GM23338 (cell line): ENCODE results near the gene C12orf43. TPM values are rescaled to one million over a fixed set of nuclear protein-coding genes. Genes with fewer than 3 reads are reported as not detected.

Experiments
- ATAC-seq: fragments of 200-7000 bp; cut with Tn5 transposase; 3 replicates; pipeline ENCODE4 v1.9.1; 2020
- DNase-seq: peaks from one replicate; pipeline ENCODE4 v3.0.0-alpha.2; 2015; ENCODE audit warnings: low spot score
- H2AFZ ChIP-seq: fragments of 200-600 bp; sonication (generic); 2 replicates; pipeline ENCODE4 v1.8.0; 2016; ENCODE audit warnings: antibody characterized with exemption, mild to moderate bottlenecking, moderate library complexity
- H3F3A ChIP-seq: fragments of 200-600 bp; sonication (generic); replicated peaks from 2 replicates; pipeline ENCODE4 v1.8.0; 2017; ENCODE audit warnings: antibody characterized with exemption, mixed run types, low read depth
- H3K27ac ChIP-seq: fragments of 200-600 bp; sonication (generic); 2 replicates; pipeline ENCODE4 v1.6.1; 2016; ENCODE audit warnings: low read depth
- H3K27me3 ChIP-seq: fragments of 200-600 bp; sonication (generic); 2 replicates; pipeline ENCODE4 v1.8.0; 2016; ENCODE audit warnings: mild to moderate bottlenecking, mixed run types, moderate library complexity; ENCODE audit not compliant: insufficient read depth
- H3K36me3 ChIP-seq: fragments of 200-600 bp; sonication (generic); 2 replicates; pipeline ENCODE4 v1.8.0; 2016; ENCODE audit warnings: mild to moderate bottlenecking; ENCODE audit not compliant: insufficient read depth
- H3K4me1 ChIP-seq: fragments of 200-600 bp; sonication (generic); 2 replicates; pipeline ENCODE4 v1.8.0; 2016; ENCODE audit warnings: mild to moderate bottlenecking, moderate library complexity; ENCODE audit not compliant: insufficient read depth
- H3K4me2 ChIP-seq: fragments of 200-600 bp; sonication (generic); 2 replicates; pipeline ENCODE4 v1.7.1; 2017; ENCODE audit warnings: mixed run types
- H3K4me3 ChIP-seq: fragments of 200-600 bp; sonication (generic); 2 replicates; pipeline ENCODE4 v1.6.1; 2016; ENCODE audit warnings: mixed run types
- H3K79me2 ChIP-seq: fragments of 200-600 bp; sonication (generic); replicated peaks from 2 replicates; pipeline ENCODE4 v1.8.0; 2017; ENCODE audit warnings: mild to moderate bottlenecking; ENCODE audit not compliant: insufficient read depth
- H3K9me2 ChIP-seq: fragments of 200-600 bp; sonication (generic); 2 replicates; pipeline ENCODE4 v1.8.0; 2017; ENCODE audit not compliant: insufficient read depth
- H4K20me1 ChIP-seq: fragments of 200-600 bp; sonication (generic); replicated peaks from 2 replicates; pipeline ENCODE4 v1.8.0; 2017; ENCODE audit warnings: mild to moderate bottlenecking; ENCODE audit not compliant: insufficient read depth
- H3K27ac Mint-ChIP-seq: 2 replicates; pipeline ENCODE4 v1.8.0; 2020; ENCODE audit warnings: inconsistent platforms, mild to moderate bottlenecking, moderate library complexity, mixed read lengths
- H3K27me3 Mint-ChIP-seq: 3 replicates; pipeline ENCODE4 v1.8.0; 2022; ENCODE audit warnings: low read depth, mild to moderate bottlenecking, moderate library complexity, mixed read lengths, inconsistent platforms; ENCODE audit not compliant: insufficient read depth, poor library complexity
- H3K36me3 Mint-ChIP-seq: 3 replicates; pipeline ENCODE4 v1.8.0; 2021; ENCODE audit warnings: low read depth, mild to moderate bottlenecking, inconsistent platforms, moderate library complexity, mixed read lengths
- H3K4me1 Mint-ChIP-seq: 3 replicates; pipeline ENCODE4 v1.8.0; 2020; ENCODE audit warnings: mild to moderate bottlenecking, inconsistent platforms, mixed read lengths
- H3K4me3 Mint-ChIP-seq: 3 replicates; pipeline ENCODE4 v1.8.0; 2021; ENCODE audit warnings: moderate library complexity, mild to moderate bottlenecking, inconsistent platforms, mixed read lengths
- H3K9me3 Mint-ChIP-seq: 3 replicates; pipeline ENCODE4 v1.8.0; 2020; ENCODE audit warnings: moderate library complexity, mild to moderate bottlenecking, inconsistent platforms, mixed read lengths
- JUNB ChIP-seq: IDR thresholded peaks from one replicate; pipeline ENCODE4 v1.6.1; 2016; ENCODE audit warnings: antibody characterized with exemption; ENCODE audit not compliant: unreplicated experiment
- REST ChIP-seq: IDR thresholded peaks from one replicate; pipeline ENCODE4 v1.6.1; 2018; ENCODE audit warnings: antibody characterized with exemption; ENCODE audit not compliant: unreplicated experiment
- ZNF114 ChIP-seq: fragments of 250-450 bp; sonication (Bioruptor Pico); IDR thresholded peaks from 2 replicates; pipeline ENCODE4 v1.5.0; 2020; ENCODE audit warnings: mild to moderate bottlenecking, moderate library complexity
- ZNF331 ChIP-seq: fragments of 250-450 bp; sonication (Bioruptor Pico); IDR thresholded peaks from 2 replicates; pipeline ENCODE4 v1.5.0; 2020; ENCODE audit warnings: low read depth, mild to moderate bottlenecking, moderate library complexity
- polyA plus RNA-seq: library from polyadenylated mRNA; unstranded; fragments of >200 nt; fragmentation: Nextera tagmentation; extraction: Ambion mirVana; gene quantifications from 2 replicates; pipeline ENCODE4 v1.2.1, GENCODE V29; 2016
- total RNA-seq: library from RNA; depleted of rRNA; stranded (reverse); fragments of >200 nt; shearing (Covaris generic); gene quantifications from 2 replicates; pipeline ENCODE4 v1.2.3, GENCODE V29; 2014
- TF ChIP-seq, protein P1 (sequence below): fragments of 250-450 bp; sonication (Bioruptor Pico); IDR thresholded peaks from 2 replicates; pipeline ENCODE4 v1.5.0; 2020; ENCODE audit warnings: mild to moderate bottlenecking, moderate library complexity

The C12orf43 gene
- total and polyA plus RNA-seq, 2 experiments from 2014 or later: 15.2 to 20.7 TPM

DNA sequence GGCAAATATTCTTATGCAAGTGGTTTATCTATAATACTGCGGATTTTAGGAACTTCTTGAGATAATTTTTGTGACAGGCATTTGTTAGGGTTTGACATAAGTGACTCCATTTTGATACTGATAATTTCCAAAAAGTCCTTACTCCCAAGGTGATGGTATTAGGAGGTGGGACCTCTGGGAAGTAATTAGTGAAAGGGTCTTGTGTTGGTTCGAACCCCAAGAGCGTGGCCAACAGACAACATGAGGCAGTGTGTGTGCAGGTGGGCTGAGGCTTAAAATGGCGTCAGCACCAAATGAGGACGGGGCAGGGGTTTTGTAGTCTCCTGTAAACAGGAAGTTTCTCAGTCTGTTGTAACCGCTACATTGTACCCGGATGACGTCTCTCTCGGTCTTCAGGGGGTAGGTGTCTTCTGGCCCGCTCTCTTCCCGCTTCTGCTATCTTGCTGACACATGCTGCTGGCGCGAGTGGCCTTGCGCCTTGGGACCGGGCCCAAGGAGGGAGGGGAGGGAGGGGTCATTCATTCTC is 1.7 kb upstream of the C12orf43 start:
- H3K4me1 ChIP-seq: peaks cover 9% of the 10 kb centered on the region
- TF ChIP-seq REST (no peak), ZNF331 (CRISPR knock-in tag) (no peak), ZNF114 (CRISPR knock-in tag) (no peak), JUNB (no peak)
- TF ChIP-seq, protein P1, sequence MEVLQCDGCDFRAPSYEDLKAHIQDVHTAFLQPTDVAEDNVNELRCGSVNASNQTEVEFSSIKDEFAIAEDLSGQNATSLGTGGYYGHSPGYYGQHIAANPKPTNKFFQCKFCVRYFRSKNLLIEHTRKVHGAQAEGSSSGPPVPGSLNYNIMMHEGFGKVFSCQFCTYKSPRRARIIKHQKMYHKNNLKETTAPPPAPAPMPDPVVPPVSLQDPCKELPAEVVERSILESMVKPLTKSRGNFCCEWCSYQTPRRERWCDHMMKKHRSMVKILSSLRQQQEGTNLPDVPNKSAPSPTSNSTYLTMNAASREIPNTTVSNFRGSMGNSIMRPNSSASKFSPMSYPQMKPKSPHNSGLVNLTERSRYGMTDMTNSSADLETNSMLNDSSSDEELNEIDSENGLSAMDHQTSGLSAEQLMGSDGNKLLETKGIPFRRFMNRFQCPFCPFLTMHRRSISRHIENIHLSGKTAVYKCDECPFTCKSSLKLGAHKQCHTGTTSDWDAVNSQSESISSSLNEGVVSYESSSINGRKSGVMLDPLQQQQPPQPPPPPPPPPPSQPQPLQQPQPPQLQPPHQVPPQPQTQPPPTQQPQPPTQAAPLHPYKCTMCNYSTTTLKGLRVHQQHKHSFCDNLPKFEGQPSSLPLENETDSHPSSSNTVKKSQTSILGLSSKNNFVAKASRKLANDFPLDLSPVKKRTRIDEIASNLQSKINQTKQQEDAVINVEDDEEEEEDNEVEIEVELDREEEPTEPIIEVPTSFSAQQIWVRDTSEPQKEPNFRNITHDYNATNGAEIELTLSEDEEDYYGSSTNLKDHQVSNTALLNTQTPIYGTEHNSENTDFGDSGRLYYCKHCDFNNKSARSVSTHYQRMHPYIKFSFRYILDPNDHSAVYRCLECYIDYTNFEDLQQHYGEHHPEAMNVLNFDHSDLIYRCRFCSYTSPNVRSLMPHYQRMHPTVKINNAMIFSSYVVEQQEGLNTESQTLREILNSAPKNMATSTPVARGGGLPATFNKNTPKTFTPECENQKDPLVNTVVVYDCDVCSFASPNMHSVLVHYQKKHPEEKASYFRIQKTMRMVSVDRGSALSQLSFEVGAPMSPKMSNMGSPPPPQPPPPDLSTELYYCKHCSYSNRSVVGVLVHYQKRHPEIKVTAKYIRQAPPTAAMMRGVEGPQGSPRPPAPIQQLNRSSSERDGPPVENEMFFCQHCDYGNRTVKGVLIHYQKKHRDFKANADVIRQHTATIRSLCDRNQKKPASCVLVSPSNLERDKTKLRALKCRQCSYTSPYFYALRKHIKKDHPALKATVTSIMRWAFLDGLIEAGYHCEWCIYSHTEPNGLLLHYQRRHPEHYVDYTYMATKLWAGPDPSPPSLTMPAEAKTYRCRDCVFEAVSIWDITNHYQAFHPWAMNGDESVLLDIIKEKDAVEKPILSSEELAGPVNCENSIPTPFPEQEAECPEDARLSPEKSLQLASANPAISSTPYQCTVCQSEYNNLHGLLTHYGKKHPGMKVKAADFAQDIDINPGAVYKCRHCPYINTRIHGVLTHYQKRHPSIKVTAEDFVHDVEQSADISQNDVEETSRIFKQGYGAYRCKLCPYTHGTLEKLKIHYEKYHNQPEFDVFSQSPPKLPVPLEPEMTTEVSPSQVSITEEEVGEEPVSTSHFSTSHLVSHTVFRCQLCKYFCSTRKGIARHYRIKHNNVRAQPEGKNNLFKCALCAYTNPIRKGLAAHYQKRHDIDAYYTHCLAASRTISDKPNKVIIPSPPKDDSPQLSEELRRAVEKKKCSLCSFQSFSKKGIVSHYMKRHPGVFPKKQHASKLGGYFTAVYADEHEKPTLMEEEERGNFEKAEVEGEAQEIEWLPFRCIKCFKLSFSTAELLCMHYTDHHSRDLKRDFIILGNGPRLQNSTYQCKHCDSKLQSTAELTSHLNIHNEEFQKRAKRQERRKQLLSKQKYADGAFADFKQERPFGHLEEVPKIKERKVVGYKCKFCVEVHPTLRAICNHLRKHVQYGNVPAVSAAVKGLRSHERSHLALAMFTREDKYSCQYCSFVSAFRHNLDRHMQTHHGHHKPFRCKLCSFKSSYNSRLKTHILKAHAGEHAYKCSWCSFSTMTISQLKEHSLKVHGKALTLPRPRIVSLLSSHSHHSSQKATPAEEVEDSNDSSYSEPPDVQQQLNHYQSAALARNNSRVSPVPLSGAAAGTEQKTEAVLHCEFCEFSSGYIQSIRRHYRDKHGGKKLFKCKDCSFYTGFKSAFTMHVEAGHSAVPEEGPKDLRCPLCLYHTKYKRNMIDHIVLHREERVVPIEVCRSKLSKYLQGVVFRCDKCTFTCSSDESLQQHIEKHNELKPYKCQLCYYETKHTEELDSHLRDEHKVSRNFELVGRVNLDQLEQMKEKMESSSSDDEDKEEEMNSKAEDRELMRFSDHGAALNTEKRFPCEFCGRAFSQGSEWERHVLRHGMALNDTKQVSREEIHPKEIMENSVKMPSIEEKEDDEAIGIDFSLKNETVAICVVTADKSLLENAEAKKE: no peak
- H3K4me2 ChIP-seq: no peak overlapping the region
- no peak for DNase-seq
- no peaks in the 10 kb centered on the region for H3K9me3 Mint-ChIP-seq
- H3K27ac Mint-ChIP-seq: no peak overlapping the region
- peaks cover 28% of the 10 kb centered on the region for H3K79me2 ChIP-seq
- H3K27ac ChIP-seq: no peak overlapping the region
- H3F3A ChIP-seq: no peaks in the 10 kb centered on the region
- no peak overlapping the region for H3K4me3 ChIP-seq
- no peaks in the 10 kb centered on the region for H3K36me3 Mint-ChIP-seq
- peaks cover 2% of the 10 kb centered on the region for H3K27me3 Mint-ChIP-seq
- no peak overlapping the region for H3K4me3 Mint-ChIP-seq
- H2AFZ ChIP-seq: no peak overlapping the region
- no peaks in the 10 kb centered on the region for H3K27me3 ChIP-seq
- no peak for ATAC-seq
- H3K9me2 ChIP-seq: no peaks in the 10 kb centered on the region; the same call in 1 of the 2 replicates
- H3K36me3 ChIP-seq: no peaks in the 10 kb centered on the region
- peaks cover 7% of the 10 kb centered on the region; the same call in 2 of the 3 replicates for H3K4me1 Mint-ChIP-seq
- peaks cover 7% of the 10 kb centered on the region; the same call in 1 of the 2 replicates for H4K20me1 ChIP-seq
